NCI-H446 (cell line): ENCODE results near the gene MMP28.

ENCODE experiments used
- DNase-seq, 2 experiments: peaks; one replicate each; lab custom pipeline; 2025; lab: John Stamatoyannopoulos, UW

Gene MMP28

DNA sequence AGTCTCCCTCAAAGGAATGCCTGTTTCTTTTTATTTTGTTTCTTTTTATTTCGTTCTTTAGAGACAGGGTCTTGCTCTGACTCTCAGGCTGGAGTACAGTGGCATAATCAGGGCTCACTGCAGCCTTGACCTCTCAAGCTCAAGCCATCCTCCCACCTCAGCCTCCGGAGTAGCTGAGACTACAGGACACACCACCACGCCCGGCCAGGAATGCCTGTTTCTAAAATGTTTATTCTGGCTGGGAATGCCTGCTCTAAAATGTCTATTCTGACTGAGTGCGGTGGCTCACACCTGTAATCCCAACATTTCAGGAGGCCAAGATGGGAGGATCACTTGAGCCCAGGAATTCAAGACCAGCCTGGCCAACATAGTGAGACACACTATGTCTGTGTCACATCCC lies 2.5 kb upstream of the MMP28 start:
- no peak for DNase-seq

DNA sequence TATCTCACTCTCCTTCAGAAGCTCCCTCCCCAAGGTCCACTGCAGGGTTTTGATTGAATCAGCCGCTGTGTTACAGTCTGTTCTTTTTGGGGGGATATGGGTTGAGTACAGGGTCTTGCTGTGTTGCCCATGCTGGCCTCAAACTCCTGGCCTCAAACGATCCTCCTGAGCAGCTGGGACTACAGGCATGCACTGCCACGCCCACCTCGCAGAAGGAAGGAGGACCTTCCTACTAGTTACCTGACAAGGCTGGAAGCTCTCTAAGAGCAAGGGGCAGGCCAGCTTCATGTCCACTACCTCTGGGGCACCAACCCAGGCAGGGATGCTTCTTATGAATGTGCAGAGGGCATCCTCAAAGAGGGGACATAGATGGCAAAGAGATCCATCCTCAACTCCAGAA lies 1.9 kb upstream of the MMP28 start:
- no peak for DNase-seq

DNA sequence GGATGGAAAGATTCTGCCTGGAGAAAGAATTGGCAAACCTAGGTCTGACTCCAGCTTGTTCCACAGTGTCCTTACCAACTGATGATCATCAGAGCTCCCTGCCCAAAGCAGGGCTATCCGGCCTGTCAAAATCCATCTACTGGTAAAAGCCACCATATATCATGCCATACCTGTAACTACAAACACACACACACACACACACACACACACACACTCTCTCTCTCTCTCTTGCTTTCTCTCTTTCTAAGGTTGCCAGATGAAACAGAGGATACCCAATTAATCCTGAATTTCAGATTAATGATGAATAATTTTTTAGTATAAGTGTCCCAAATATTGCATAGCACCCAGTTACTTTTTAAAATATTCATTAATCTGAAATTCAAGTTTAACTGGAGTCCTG lies 1.5 kb upstream of the MMP28 start:
- no peak for DNase-seq

DNA sequence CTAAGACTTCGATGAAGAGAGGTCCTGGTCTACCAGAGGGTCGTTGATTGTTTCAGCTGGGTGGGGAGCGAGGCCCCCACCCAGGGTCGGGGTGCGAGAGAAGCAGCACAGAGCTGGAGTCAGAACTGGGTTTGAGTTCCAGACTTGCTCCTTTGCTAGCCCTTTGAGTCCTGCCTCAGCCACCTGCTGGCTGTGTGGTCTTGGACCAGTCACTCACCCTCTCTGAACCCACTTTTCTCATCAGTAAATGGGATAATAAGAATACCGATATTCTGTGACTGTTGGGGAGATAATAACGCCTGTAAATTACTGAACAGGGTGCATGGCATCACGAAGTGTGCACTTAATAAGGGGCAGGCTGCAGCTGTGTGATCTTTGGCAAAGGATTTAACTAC lies 427 bp upstream of the MMP28 start:
- no peak for DNase-seq

DNA sequence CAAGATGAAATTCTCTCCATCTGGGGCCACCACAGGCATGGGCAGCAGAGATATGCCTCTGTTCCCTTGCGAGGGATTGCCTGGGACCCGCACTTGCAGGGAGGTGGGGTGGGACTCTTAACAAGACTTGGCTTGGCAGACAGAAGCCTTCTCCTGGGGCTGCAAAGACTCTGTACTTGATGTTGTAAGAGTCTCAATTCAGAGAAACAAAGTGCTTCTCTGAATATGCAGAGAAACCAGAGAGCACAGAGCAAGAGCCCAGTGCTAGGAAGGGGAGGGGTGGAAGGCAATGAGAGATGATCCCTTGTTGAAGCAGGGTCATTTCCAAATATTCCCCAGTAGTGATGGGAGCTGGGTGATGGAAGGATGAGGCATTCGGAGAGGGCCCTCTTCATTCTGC lies 2.2 kb downstream of the MMP28 start:
- DNase-seq: no peak

DNA sequence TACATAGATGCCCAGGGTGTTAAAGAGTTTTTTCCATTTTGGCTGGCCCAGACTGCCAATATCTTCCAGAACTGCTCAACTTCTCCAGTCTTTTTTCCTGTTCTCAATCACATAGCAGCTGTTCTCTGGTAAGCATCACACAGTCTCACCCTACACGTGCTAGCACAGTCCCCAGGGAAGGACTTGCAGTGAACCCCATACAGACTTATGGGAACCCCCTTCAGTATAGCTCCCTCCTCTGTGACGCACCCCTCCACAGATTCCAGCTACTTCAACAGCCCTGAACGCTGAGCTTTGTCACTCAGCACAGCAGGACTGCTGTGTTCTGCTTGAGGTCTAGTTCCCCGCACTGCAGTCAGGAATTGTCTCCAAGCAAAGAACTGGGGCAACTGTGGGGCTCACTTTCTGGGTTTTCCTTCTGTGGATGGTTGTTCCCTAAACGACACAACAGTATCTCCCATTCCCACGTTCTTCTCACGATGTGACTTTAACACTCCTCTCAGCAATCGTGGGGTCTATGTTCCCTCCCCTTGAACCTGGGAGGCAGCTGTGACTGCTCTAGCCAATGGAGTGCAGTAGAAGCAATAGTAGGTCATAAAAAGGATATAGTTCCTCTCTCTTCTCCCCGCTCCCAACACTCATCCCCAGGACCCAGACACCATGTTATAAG lies 3.6 kb downstream of the MMP28 start:
- DNase-seq: no peak

DNA sequence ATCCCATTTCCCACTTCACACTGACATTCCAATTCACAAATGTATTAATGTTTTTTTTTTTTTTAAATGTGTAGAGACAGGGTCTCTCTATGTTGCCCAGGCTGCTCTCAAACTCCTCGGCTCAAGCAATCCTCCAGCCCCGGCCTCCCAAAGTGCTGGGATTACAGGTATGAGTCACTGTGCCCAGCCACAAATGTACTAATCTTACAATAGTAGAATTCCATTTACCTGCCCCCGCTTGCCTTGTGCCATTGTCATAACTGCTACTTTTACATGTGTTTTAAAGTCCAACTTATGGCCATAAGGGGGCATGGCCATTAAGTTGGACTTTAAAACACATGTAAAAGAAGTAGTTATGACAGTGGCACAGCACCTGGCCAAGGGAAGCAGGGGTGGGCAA lies 4.6 kb downstream of the MMP28 start:
- DNase-seq: no peak

DNA sequence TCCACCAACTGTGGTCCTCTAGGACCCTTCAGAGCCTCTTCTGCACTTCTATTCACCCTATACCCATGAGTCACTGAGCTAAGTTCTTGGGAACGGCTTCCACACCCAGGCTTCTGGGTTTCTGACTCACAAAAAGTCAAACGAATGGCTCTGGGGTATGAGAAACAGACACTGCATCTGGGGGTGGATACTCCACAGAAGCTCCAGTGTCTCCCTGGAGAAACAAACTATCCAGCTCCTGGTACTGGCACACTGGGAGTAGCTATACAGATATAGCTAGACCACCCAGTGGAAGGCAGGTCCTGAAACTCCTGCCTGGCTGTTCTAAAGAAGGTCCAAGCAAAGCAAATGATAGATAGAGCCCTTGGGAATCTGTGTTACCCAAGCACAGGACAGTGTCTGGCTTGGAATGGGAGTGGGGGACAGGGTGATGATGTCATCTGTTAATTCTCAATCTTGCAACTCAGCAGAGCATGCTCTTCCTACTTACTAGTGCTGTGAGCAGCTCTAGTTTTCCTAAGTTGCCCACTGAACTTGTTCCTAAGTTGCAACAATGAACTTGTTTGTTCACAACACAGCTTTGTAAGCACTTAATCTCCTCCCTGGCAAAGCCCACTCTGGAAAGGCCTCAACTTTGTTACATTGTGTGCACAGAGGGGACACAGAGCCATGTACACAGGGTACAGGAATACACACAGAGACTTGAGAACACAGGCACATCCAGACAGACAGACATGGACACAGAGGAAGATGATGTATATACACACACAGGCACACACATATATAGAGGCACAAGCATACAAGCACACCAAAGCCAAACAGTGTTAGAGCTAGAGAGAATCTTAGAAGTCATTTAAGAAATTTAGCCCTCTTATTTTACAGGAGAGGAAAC lies 6.7 kb downstream of the MMP28 start:
- no peak for DNase-seq

DNA sequence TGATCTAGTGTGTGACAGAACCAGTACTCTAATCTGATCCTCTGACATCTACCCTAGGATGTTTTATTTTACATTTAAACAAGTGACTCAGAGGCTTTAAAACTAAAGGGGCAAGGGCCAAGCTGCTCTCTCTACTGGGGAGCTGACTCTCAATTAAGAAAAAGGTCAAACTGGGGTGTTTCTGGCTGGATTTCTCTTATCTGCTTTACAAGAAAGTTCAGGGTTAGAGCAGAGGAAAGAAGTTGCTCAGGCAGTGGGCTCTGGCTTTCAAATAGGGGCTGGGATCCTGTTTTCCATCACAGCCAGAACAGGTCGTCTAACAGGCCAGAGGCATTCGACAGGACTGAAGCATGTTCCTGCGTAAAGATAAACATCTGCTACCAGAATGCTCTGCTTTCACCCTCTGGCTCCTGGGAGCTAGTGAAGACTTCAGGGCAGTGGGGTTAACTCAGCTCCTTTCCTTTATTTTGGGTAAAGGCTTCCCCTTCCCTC lies 8.5 kb downstream of the MMP28 start:
- DNase-seq: no peak

DNA sequence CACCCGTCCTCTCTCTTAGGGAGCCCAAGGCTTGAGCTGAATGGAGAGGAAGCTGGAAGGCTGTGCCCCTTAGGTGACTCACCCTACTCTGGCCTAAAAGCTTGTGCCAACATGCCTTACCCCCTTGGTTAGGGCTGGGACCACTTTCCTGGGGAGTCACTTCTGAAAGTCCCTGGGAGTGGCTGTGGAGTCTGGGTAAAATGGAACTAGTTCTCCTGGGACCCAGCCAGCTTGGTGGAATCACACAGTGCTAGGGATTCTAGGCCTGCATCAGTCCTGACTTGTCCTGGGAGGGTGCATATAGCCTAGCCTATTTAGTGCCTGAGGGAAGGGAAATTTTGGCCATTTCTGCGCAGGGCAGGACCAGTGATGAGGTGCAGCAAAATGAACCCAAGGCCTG lies 10.5 kb downstream of the MMP28 start:
- DNase-seq: no peak

DNA sequence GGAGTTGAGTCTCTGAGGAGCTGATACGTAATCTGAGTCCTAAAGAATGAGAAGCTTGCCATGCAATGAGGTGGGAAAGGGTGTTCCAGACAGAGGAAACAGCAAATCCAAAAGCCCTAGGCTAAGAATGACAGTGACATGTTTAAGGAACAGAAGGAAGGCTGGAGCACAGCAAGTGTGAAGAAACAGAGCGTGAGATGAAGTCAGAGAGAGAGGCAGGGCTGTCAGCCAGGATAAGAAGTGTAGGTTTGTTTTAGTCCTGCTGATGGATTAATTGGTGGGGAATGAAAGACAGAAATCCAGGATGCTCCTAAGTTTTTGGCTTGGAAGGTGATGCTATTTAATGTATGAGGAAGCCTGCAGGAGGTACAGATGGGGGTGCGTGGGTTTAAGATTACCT lies 14.5 kb downstream of the MMP28 start:
- DNase-seq: no peak

DNA sequence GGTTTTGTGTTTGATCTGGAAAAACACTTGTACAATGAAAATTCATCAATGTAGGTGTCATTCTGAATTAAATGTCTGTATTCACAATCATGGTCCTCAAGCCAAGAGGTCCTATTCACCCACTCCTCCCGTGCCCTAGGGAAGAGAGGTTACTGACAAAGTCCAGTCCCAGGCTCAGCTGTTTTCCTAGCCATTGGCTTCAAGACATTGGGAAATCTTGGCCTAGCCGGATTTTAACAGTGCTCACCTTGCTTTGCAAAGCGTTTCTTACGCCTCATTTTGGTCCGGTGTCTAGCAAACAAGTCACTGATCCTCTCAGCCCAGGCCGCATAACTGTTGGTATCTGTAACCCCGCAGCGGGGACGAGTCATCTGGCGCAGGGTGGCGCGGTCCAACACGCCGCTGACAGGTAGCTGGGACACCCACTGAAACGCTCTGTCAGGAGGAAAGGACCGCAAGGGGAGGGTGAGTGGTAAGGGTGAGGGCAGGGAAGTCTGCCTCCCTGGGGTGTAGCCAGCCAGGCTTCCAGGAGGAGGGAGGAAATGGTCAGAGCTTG lies 16.7 kb downstream of the MMP28 start:
- DNase-seq: no peak

DNA sequence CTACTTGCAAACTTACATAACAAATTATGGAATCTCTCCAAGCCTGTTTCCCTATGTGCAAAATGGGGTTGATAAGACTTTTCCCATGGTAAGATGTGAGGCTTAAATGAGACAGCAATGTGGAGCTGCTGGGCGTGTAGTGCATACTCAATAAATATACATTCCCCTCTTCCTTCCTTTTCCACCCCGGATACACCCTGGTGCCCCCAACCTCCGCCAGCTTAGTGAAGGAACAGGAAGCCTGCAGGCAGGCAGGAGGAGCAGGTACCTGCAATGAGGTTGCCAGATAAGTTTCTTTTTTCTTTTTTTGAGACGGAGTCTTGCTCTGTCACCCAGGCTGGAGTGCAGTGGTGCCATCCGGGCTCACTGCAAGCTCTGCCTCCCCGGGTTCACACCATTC lies 19.9 kb downstream of the MMP28 start:
- no peak for DNase-seq

DNA sequence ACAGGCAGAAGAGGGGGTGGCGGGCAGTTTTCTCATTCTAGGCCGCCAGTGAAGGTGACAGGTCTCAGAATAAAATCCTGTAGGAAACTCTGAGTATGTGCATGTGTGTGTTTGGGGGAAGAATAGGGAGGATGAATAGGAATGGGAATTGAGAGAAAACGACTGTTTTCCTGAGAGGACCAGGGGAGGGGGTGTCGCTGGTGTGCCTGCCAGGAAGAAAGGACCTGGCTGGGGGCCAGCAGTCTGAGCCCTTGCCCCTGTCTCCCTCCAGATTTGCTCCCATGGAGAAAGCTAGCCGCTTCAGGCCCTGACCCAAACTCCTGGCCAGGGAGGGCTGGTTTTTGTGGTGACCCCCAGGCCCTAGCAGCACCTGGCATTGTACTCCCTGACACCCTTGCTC lies 20.4 kb downstream of the MMP28 start:
- no peak for DNase-seq

DNA sequence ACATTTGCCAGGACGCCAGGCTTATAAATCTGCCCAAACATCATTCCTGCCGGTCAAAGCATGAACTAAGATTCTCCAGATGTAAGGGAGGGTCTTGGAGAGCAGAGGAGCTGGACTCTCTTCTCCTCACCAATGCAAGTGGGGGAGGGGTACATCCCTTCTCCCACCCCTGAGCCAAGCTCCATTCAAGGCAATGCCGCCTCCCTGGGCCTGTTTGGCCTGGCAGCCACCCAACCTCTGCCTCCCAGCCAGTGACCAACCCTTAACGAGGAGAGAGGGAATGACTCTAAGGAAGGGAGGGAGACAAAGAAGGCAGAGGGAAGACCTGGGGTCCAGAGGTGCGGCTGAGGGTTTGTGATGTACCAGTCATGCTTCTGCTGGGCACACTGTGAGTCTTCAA lies 20.9 kb downstream of the MMP28 start:
- peak in 1 of 2 experiments; percentile 47 for DNase-seq

DNA sequence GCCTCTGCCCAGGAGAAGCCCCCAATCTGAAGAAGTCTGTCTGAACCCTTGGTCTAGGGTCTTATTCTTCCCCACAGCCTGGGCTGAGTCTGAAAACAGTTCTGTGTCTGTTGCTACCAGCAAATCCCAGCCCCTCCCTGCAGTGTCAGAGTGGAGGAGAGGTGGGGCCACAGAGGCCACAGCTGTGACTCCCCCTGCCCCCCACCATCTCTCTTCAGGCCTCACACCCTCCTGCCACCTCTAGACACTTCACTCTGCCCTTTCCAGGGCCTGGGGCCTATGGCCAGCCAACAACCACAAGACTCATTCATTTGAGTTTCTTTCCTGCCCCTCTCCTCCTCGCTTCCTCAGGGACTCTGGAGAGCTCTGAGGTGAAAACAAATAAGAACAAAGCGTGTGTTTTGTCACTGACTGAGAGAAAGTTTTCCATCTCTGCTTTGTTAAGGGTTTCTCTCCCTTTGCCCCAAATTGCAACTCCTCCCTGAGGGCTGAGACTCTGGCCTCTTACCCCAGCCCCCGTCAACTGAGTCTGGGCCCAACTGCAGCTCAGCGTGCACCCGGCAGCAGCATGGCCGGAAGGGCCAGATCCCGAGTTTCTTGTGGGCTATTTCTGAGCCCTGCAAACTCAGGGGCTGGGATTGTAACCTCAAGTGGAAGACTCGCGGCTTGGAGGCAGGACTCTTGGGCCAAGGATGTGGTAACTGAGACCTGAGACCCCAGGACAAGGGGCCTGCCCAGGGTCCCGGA lies 21.6 kb downstream of the MMP28 start:
- no peak for DNase-seq

DNA sequence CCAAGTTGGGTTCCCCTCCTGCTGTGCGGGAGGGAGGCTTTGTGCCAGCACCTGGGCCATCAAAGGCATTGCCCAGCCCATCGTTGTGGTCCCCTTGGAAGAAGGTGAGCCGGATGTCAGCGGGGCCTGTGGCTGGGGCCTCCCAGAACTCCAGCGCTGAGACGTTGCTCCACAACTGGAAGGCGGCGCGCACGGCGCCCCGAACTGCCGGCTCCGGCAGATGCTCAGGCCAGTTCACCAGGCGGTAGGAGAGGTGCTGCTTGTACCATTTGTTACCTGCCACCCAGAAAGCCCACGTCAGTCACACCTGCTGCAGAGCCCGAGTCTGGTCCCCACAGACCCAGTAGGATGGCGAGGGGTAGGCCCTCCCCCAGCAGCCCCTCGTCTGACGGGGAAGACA lies 22.3 kb downstream of the MMP28 start:
- no peak for DNase-seq

DNA sequence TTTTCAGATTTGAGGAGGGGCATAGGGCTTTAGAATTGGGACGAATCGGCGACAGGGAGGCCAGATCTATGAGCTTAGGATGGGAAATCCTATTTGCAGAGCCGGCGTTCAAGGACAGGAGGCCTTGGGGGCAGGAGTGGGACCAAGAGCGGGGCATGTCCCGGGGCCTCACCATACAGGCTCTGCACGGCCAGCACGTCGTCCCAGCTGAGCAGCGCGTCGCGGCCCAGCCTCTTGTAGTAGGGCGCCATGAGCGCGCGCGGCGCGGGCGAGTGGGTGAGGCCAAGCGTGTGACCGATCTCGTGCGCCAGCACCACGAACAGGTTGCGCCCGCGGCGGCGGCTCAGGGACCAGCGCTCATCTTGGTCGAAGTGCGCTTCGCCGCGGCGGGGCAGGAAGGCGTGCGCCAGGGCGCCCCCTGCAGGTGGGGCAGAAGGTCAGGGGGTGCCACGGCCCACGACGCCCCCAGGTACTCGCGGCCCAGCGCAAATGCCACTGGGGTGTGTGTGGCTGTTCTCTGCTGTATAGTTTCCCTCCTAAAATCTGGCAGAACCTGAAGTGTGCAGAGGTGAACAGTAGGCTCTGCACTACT lies 25.4 kb downstream of the MMP28 start:
- DNase-seq: no peak

DNA sequence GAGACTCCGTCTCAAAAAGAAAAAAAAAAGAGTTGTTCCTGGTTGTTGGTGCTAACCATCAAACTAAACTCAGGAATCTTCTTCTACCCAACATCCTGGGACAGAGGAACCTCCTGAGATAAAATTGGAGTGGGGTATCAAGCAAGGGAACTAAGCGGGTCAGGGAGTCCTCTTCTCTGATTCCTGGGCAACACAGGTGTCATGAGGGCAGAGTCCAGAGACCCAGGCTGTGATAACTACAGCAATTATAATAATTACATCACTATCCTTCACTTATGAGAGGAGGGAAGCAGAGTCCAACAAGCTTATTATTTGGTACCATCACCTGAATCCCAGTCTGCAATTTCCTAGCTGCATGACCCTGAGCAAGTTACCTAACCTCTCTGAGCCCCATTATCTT lies 26.6 kb downstream of the MMP28 start:
- DNase-seq: no peak

DNA sequence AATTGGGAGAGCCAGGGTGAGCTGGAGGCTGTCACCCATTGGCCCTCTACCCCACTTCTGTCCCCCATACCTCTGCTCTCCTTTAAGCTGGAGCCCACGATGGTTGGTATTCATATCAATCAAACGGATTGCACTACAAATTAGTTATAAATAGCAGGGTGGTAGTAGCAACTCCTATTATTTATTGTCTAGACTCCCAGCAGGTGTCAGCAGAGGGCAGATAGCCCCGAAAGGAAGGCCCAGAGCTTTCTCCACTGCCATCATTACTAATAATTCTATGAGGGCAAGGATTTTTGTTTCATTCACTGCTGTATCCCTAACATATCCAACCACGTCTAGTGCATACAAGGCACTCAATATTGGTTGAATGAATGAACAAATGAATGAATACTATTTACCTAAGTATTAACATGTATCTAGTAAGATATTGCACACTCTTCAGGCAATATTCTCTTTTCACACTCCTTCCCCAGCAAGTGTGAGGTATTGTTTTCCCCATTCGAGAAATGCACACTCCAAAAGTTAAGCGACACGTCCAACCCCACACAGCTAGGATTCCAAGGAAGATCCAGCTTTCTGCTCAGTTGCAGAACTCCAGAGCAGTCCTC lies 28.4 kb downstream of the MMP28 start:
- peak; percentile 11 to 56 for DNase-seq

DNA sequence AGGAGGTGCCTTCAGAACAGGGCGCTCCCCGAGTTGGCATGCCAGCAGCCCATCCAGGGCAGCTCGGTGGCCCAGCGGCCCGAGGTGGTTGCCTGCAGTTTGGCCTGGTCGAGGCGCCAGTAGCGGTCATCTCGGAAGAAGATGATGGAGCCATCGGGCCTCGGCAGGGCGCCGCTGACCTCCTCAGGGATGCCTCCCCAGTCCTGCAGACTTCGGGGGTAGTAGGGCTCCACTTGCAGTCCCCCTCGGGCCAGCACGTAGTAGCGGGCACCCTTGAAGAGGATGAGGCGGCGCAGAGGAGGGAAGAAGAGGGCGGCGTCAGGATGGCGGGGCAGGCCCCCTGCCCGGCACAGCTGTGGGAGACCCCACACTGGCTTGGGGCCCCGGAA lies 29.0 kb downstream of the MMP28 start:
- DNase-seq: no peak
